CD4-positive, alpha-beta T cell treated with Interleukin-15 for 4 hours (primary cell): Measurements from ENCODE around the gene PIP4K2B.
"Not testable (repeated sequence)": the region's sequence is repeated elsewhere in the genome, so short reads cannot be mapped to it uniquely, and the experiment has no call there.

Experiments used
- DNase-seq: peaks from one replicate; pipeline ENCODE4 v3.0.0-alpha.2; 2020; ENCODE audit warnings: low spot score

The PIP4K2B gene

DNA sequence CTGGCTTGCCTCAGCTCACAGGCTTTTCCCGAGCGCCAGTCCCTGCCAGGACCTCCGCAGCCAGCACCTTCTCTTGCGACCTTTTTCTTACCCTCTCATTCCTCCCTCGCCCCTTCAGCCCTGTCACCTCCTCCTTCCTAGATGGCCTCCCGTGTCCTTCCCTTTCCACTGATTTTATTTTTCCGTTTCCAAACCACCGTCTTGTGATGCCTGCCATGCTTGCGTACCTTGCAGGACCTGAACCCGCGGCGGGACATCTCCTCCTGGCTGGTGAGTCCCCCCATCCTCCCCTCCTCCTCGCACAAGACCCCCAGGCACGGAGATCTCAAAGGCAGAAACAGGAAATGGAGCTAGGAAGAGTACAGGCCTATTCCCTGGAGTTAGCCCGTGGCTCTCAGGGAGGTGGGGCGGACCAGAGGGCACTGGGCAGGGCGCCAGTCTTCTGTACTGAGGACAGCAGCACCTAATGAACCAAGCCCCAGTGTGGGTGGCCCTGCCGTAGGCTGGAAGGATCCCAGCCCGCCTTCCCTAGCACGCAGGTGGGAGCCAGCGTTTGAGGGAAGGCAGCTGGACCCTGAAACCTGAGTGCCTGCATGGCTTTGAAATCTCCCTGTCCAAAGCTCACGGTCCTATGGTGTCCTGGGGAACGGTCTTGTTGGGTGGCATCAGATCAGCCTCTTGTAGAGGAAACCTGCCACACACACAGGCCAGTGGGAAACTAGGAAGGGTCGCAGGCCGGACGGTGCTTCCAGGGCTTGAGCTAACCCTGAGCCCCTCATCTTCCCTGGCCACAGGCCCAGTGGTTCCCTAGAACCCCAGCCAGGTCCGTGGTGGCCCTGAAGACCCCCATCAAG lies 68.6 kb downstream of the PIP4K2B start:
- DNase-seq = no peak

DNA sequence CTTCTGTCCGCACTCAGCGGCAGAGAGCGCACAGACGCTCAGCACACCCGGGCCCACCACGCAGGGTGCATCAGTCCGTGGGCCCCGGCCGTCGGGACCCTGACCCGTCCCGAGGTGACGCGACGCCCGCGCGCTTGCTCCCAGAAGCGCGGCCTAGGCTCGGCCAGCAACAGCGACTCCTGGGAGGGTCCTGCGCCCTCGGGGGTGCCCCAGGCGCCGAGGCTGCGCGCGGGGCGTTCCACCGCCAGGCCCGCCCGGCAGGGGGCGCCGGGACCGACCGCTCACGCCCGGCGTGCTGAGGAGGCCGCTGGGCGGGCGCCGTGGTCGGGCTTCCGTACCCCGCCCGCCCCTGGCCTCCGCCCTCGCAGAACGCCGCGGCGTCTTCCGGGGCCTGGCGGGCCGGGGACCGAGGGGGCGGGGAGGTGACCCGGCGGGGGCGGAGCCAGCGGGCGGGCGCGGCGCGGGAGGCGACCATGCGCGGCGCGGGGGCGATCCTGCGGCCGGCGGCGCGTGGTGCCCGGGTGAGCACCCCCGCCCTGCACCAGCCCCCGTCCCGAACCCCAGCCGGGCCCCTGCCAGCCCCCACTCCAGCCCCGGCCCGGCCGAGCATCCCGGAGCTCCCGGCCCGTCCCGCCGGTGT lies 69.3 kb downstream of the PIP4K2B start, which contains the start of gene CISD3:
CISD3 (plus strand) TSS at position 456 of the 640 bp plus-strand sequence; CDS start at position 474, 18 bp downstream.
- DNase-seq = peak; percentile 87

DNA sequence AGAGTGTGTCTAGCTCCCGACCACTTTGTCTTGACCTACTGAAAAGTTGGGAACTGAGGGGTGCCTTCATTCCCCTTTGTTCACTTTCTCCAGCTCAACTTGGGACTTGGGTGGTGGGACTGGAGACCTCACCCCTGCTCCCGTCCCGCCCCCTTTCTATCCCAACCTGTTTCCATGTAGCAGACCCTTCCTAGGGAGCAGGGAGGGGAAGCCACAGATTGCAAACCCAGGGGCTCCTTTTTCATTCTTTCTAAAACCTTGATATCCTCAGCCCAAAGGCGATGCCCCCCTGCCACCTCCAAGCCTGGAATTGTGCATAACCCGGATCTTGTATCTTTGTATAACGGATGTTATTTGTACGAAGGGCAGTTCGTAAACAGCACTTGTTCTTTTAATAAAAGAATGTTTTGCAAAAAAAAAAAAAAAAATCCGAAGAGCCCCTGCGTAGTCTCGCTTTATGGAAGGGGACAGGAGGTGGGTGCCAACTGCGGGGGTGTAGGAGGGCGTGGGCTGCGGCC lies 69.9 kb downstream of the PIP4K2B start:
- DNase-seq = no peak

DNA sequence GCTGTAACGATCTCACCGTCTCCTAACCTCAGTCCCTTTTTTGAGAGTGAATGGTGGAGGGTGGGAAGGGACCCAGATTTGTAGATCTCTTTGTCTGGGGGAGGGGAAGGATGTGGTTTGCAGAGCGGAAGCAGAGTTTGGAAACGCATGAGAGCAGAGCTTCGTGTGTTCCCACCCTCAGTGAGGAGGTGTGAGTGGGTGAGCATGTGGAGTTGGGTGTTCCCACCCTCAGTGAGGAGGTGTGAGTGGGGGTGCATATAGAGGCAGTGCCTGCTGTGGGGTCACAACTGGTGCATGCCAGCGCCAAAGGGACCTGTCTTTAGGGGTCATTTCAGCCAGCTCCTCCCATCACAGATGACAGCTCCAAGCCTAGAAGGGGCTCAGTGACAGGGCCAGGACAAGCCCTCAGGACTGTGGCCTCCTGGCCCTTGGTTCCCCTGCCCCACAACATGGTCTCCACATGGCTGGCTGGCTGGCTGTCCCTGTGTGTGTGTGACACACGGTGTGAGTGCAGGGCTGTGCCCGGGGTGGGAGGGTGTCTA lies 71.0 kb downstream of the PIP4K2B start:
- peak; percentile 88 for DNase-seq

DNA sequence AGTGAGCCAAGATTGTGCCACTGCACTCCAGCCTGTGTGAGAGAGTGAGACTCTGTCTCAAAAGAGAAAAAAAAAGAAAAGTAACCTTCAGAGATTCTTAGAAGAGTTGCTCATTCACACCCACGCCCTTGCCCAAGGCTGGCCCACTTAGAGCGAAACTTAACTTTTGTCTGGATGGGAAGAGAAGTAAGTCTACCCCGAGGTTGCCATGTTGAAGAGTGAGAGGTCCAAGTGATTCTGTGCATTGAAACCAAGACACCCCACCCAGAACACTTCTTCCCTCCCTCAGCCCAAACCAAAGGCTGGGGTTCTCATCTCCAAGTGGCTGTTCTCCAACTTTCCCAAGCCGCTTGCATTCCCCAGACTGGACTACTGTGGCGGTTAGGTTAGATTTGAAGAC lies 71.6 kb downstream of the PIP4K2B start:
- peak; percentile 90 for DNase-seq

DNA sequence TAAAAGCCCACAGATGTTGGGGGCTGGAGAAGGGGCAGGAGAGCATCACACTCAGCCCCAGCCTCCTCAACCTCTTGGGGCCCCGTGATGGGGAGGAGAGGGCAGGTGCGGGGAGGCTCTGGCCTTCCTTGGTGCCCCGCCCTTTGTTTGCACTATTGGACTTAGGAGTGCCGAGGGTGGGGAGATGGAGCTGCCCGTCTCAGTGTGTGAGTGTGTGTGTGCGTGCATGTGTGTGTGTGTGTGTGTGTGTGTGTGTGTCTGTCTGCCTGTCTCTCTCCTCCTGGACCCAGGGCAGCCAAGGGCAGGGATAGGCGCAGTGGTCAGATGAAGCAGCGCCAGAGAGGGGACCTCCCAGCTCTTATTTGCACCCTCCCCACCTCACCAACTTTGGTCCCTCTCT lies 73.2 kb downstream of the PIP4K2B start:
- DNase-seq = not testable (repeated sequence)

DNA sequence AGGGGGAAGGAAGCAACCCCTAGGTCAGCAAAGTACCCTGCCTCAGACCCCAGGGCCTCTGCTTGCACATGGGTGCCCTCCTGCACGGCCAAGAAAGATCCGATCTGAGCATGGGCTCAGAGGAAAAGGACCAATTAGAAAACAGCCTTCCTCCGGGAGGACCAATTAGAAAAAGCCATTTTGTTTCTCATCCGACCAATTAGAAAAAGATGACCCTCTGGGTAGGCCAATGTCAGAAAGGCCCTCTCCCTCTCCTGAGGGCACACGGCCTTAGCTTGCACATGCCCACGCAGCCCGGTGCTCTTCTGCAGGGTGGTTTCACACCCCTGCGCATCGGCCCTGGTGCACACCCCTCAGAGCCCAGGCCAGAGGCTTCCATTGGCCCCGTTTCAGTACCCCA lies 74.3 kb downstream of the PIP4K2B start:
- no peak for DNase-seq

DNA sequence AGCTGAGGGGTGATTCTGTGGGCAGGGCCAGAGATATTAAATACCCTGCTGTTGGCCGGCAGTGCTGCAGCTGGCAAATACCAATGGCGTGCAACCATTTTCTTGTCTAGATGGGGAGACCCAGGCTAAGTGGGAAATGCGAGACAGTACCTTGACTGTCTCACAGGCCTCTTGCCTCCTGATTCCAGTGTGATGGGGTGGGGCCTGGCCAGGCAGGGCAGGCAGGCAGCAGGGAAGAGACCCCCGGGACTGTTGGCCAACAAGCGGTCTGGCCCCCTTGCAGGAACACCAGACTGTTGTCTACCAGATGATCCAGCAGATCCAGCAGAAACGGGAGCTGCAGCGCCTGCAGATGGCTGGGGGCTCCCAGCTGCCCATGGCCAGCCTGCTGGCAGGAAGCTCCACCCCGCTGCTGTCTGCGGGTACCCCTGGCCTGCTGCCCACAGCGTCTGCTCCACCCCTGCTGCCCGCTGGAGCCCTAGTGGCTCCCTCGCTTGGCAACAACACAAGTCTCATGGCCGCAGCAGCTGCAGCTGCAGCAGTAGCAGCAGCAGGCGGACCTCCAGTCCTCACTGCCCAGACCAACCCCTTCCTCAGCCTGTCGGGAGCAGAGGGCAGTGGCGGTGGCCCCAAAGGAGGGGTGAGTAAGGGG lies 74.9 kb downstream of the PIP4K2B start:
- no peak for DNase-seq

DNA sequence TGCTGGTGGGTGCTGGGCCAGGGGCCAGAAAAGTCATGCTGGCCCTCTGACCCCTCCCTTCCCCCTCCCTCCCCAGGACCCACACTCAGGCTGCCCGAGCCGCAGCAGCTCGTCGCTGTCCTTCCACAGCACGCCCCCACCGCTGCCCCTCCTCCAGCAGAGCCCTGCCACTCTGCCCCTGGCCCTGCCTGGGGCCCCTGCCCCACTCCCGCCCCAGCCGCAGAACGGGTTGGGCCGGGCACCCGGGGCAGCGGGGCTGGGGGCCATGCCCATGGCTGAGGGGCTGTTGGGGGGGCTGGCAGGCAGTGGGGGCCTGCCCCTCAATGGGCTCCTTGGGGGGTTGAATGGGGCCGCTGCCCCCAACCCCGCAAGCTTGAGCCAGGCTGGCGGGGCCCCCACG lies 77.6 kb downstream of the PIP4K2B start:
- no peak for DNase-seq

DNA sequence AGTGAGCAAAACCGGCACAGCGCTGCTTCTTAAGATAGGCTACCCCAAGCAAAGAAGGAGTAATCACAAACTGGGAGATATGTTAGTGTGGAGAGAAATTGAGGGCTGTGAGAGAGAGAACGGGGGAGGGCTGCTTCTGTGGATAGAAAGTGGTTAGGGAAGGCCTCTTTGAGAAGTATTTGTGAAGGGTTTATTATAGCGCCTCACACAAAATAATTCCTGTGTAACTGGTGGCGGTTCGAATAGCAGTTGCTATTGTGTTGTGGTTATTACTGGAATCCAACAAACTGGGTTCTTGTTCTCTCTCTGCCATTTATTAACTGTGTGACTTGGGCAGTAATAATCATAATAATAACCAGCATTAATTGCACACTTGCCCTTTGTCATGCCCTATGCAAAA lies 78.4 kb downstream of the PIP4K2B start:
- no peak for DNase-seq

DNA sequence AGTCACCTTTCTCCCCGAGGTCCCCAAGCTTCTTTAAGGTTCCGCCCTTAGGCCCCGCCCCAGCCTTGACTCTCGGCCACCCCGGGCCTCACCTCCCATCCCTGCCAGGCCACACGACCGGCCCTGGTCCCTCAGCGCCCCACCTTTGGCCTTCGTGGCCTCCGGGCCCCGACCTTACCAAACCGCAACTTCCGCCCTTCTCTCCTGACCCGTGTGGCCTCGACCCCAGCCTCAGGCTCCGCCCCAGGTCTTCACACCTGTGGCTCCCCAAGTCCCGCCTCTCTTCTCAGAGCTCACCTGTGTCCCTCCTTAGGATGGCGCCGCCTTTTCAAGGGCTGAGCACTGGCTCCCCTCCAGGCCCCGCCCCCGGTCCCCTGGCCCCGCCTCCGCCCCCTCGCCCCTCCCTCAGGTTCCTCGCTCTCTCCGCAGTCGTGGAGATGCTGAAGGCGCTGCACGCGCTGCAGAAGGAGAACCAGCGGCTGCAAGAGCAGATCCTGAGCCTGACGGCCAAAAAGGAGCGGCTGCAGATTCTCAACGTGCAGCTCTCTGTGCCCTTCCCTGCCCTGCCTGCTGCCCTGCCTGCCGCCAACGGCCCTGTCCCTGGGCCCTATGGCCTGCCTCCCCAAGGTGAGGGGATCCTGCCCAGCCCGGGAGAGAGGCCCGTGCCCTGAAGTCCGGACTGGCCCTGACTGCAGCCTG lies 79.3 kb downstream of the PIP4K2B start:
- no peak for DNase-seq

DNA sequence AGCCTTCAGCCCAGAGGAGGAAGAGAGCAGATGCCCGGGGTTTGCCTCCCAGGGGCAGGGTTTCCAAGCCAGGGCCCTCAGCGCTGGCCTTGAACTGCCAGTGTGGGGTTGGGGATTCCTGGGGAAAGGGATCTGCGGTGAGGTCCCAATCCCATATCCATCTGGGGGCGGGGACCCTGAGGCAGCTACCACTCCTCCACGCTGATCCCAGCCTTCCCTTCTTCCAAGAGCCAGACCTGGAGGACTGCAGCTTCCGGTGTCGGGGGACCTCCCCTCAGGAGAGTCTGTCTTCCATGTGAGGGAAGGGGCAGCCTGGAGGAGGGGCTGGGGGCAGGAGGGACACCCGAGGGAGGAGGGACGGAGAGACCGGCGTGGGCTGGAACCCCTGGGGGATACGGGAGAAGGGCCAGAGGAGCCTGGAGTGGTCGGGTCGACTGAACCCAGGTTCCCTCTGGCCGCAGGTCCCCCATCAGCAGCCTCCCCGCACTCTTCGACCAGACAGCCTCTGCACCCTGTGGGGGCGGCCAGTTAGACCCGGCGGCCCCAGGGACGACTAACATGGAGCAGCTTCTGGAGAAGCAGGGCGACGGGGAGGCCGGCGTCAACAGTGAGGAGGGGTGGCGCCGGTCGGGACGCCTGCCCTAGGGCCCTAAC lies 79.9 kb downstream of the PIP4K2B start:
- no peak for DNase-seq

DNA sequence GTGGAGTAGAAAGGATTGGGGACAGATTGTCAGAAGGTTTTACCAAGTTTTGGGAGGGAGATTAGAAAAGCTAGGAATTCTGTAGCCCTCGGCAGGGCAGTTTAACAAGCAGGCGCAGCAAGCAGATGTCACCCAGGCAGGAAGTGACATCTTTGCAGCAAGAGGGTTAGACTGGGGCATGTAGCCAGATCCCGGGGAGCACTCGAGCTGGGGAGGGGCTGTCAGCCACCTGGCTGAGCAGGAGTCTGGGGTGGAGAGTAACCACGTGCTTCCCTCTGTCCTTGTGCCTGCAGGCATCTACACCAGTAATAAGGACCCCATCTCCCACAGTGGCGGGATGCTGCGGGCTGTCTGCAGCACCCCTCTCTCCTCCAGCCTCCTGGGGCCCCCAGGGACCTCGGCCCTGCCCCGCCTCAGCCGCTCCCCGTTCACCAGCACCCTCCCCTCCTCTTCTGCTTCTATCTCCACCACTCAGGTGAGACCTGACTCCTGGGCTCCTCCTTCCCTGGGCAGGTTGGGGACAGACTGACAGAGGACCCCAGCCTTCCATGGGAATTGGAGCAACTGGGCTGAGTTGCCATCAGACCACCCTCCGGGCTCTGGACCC lies 82.1 kb downstream of the PIP4K2B start:
- DNase-seq = no peak

DNA sequence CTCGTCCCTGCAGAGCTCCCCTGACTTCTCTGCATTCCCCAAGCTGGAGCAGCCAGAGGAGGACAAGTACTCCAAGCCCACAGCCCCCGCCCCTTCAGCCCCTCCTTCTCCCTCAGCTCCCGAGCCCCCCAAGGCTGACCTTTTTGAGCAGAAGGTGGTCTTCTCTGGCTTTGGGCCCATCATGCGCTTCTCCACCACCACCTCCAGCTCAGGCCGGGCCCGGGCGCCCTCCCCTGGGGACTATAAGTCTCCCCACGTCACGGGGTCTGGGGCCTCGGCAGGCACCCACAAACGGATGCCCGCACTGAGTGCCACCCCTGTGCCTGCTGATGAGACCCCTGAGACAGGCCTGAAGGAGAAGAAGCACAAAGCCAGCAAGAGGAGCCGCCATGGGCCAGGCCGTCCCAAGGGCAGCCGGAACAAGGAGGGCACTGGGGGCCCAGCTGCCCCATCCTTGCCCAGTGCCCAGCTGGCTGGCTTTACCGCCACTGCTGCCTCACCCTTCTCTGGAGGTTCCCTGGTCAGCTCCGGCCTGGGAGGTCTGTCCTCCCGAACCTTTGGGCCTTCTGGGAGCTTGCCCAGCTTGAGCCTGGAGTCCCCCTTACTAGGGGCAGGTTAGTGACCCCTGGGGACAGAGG lies 82.9 kb downstream of the PIP4K2B start:
- DNase-seq = no peak
